OCI-LY1 (cell line): ENCODE measurements around the gene IFT57.

Source experiments
- H2AFZ ChIP-seq: fragments of 200-600 bp; sonication (generic), shearing (Covaris generic); 2 replicates; pipeline ENCODE4 v1.6.0; 2014; ENCODE audit warnings: antibody characterized with exemption, mild to moderate bottlenecking, low read length
- H3F3A ChIP-seq: fragments of 200-600 bp; sonication (generic), shearing (Covaris generic); 2 replicates; pipeline ENCODE4 v1.6.0; 2014; ENCODE audit warnings: mild to moderate bottlenecking, antibody characterized with exemption, low read length, moderate library complexity; ENCODE audit not compliant: insufficient read depth
- H3K27ac ChIP-seq: fragments of 200-600 bp; sonication (generic); 2 replicates; pipeline ENCODE4 v1.5.1; 2014; ENCODE audit warnings: low read length, mixed run types, mild to moderate bottlenecking, low read depth; ENCODE audit not compliant: poor library complexity, severe bottlenecking
- H3K27me3 ChIP-seq: fragments of 200-600 bp; sonication (generic); 2 replicates; pipeline ENCODE4 v1.6.0; 2014; ENCODE audit warnings: antibody characterized with exemption, mild to moderate bottlenecking, low read length, moderate library complexity; ENCODE audit not compliant: insufficient read depth
- H3K36me3 ChIP-seq: fragments of 200-600 bp; sonication (generic); 2 replicates; pipeline ENCODE4 v1.6.1; 2014; ENCODE audit warnings: mild to moderate bottlenecking, antibody characterized with exemption, low read length, moderate library complexity, mixed read lengths; ENCODE audit not compliant: insufficient read depth
- H3K4me1 ChIP-seq: fragments of 200-600 bp; sonication (generic); 2 replicates; pipeline ENCODE4 v1.5.1; 2014; ENCODE audit warnings: mild to moderate bottlenecking, low read length, moderate library complexity; ENCODE audit not compliant: insufficient read depth, severe bottlenecking
- H3K4me2 ChIP-seq: fragments of 200-600 bp; sonication (generic), shearing (Covaris generic); 2 replicates; pipeline ENCODE4 v1.6.1; 2014; ENCODE audit warnings: low read length
- H3K4me3 ChIP-seq: fragments of 200-600 bp; sonication (generic); 2 replicates; pipeline ENCODE4 v1.5.1; 2014; ENCODE audit warnings: low read length, low read depth, mild to moderate bottlenecking, mixed read lengths; ENCODE audit not compliant: poor library complexity, severe bottlenecking
- H3K79me2 ChIP-seq: fragments of 200-600 bp; shearing (Covaris generic); 2 replicates; pipeline ENCODE4 v1.6.1; 2016; ENCODE audit warnings: mixed run types, low read length, mixed read lengths; ENCODE audit not compliant: insufficient read depth
- H3K9ac ChIP-seq: fragments of 200-600 bp; sonication (generic), shearing (Covaris generic); 2 replicates; pipeline ENCODE4 v1.6.1; 2014; ENCODE audit warnings: mild to moderate bottlenecking, low read length, mixed read lengths
- H3K9me2 ChIP-seq: fragments of 200-600 bp; sonication (generic), shearing (Covaris generic); 2 replicates; pipeline ENCODE4 v1.6.1; 2014; ENCODE audit warnings: low read depth, mild to moderate bottlenecking, low read length, mixed read lengths
- H3K9me3 ChIP-seq: fragments of 200-600 bp; shearing (Covaris generic); 2 replicates; pipeline ENCODE4 v1.6.1; 2014; ENCODE audit warnings: low read length, mixed read lengths
- H4K20me1 ChIP-seq: fragments of 200-600 bp; sonication (generic), shearing (Covaris generic); 2 replicates; pipeline ENCODE4 v1.6.0; 2016; ENCODE audit warnings: mild to moderate bottlenecking, low read length; ENCODE audit not compliant: insufficient read depth
- EZH2 ChIP-seq: fragments of 200-600 bp; sonication (generic), shearing (Covaris generic); IDR thresholded peaks from 2 replicates; pipeline ENCODE4 v1.8.0; 2017; ENCODE audit warnings: borderline replicate concordance, mixed run types, mild to moderate bottlenecking, antibody characterized with exemption, low read length, moderate library complexity, mixed read lengths
- TF ChIP-seq, protein P1 (sequence below): fragments of 200-600 bp; sonication (generic), shearing (Covaris generic); IDR thresholded peaks from 2 replicates; pipeline ENCODE4 v1.5.1; 2017; ENCODE audit warnings: mild to moderate bottlenecking, antibody characterized with exemption, low read length, moderate library complexity, mixed read lengths

The IFT57 gene

DNA sequence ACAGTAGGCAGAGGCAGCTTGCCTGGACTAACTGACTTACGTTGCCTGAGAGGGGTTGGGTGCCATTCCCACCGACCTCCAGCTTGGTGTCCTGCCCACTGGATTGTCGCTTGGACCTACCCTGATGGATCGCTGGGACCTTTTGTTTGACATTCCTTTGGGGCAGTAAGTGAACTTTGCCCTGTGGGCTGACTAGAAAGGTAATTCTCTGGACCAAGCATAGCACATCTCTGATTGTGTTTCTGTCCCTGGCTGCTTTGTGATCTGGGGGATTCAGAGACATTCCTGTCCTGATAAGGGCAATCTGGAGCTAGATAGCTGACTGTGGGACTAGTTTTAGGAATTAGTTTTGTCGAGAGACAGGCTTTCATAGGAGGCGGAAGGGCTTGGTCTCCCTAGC lies 19.5 kb upstream of the IFT57 start:
- H3K9me3 ChIP-seq: no peaks in the 10 kb centered on the region
- H3K4me3 ChIP-seq: no peak overlapping the region
- H3K36me3 ChIP-seq: no peaks in the 10 kb centered on the region
- no peak overlapping the region for H3K27ac ChIP-seq
- H3K27me3 ChIP-seq: no peaks in the 10 kb centered on the region
- H3F3A ChIP-seq: no peaks in the 10 kb centered on the region
- H3K9ac ChIP-seq: no peak overlapping the region
- H4K20me1 ChIP-seq: no peaks in the 10 kb centered on the region
- TF ChIP-seq, protein P1, sequence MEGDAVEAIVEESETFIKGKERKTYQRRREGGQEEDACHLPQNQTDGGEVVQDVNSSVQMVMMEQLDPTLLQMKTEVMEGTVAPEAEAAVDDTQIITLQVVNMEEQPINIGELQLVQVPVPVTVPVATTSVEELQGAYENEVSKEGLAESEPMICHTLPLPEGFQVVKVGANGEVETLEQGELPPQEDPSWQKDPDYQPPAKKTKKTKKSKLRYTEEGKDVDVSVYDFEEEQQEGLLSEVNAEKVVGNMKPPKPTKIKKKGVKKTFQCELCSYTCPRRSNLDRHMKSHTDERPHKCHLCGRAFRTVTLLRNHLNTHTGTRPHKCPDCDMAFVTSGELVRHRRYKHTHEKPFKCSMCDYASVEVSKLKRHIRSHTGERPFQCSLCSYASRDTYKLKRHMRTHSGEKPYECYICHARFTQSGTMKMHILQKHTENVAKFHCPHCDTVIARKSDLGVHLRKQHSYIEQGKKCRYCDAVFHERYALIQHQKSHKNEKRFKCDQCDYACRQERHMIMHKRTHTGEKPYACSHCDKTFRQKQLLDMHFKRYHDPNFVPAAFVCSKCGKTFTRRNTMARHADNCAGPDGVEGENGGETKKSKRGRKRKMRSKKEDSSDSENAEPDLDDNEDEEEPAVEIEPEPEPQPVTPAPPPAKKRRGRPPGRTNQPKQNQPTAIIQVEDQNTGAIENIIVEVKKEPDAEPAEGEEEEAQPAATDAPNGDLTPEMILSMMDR: no peak
- no peak for TF ChIP-seq EZH2
- no peak overlapping the region for H2AFZ ChIP-seq
- H3K9me2 ChIP-seq: no peaks in the 10 kb centered on the region
- no peak overlapping the region for H3K4me2 ChIP-seq
- H3K79me2 ChIP-seq: no peaks in the 10 kb centered on the region
- H3K4me1 ChIP-seq: no peaks in the 10 kb centered on the region

DNA sequence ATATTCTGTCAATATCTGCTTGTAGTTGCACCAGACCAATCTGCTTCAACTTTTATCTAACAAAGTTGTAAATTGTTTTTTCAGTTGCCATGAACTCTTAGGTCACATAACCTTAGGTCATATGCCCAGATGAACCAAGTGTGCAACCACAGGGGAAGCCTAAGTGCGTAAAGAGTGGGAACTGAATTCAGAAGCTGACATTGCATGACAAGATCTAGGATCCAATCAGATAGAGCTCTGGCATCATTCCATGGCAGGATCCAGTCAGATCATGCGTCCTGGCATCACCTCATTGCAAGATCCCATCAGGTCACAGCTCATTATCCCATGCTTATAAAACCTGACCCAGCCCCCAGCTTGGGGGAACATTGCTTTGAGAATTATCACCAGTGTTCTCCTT lies 18.9 kb upstream of the IFT57 start:
- Histone ChIP-seq H3K9me3 (no peaks in the 10 kb centered on the region), H3K4me3 (no peak overlapping the region), H3K9ac (no peak overlapping the region), H3K79me2 (no peaks in the 10 kb centered on the region), H3K27me3 (no peaks in the 10 kb centered on the region), H3K9me2 (no peaks in the 10 kb centered on the region), H3F3A (no peaks in the 10 kb centered on the region), H2AFZ (no peak overlapping the region), H3K4me2 (no peak overlapping the region), H3K4me1 (no peaks in the 10 kb centered on the region), H3K36me3 (no peaks in the 10 kb centered on the region), H3K27ac (no peak overlapping the region), H4K20me1 (no peaks in the 10 kb centered on the region)
- TF ChIP-seq, protein P1: no peak
- no peak for TF ChIP-seq EZH2

DNA sequence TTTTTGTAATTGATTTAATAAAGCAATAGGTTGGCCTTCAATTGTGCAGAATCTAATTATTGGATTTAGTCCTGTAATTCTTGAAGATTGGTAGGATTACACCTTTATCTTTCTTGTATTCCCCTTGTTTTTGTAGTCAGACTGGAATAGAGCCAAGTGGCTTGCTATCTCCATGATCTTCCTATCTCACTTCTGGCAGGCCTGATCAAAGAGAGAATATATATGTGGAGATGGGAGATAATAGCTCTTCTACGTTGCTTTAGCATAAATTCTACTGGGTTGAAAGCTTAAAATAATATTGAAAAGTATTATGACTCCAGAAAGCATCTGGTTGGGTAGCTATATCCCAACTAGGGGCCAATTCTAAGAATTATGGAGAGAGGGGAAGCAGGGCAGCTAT lies 16.9 kb upstream of the IFT57 start:
- no peaks in the 10 kb centered on the region for H3K9me3 ChIP-seq
- H3K27me3 ChIP-seq: no peaks in the 10 kb centered on the region
- no peak overlapping the region for H3K4me2 ChIP-seq
- H3K27ac ChIP-seq: no peak overlapping the region
- H3K36me3 ChIP-seq: no peaks in the 10 kb centered on the region
- H3K9me2 ChIP-seq: no peaks in the 10 kb centered on the region
- H2AFZ ChIP-seq: no peak overlapping the region
- H3K4me3 ChIP-seq: no peak overlapping the region
- H3F3A ChIP-seq: no peaks in the 10 kb centered on the region
- no peak for TF ChIP-seq EZH2
- TF ChIP-seq, protein P1: no peak
- no peaks in the 10 kb centered on the region for H3K79me2 ChIP-seq
- H3K4me1 ChIP-seq: no peaks in the 10 kb centered on the region
- no peak overlapping the region for H3K9ac ChIP-seq
- H4K20me1 ChIP-seq: no peaks in the 10 kb centered on the region
